Tibial artery (tissue), 4 donors: ENCODE results near the gene BNC2.

Source experiments
- DNase-seq, 2 donors: peaks; one replicate each; pipeline ENCODE4 v3.0.0-alpha.2; 2019
- H3K27ac ChIP-seq, 2 donors: fragments of 200-600 bp; sonication (generic) in 1 of 2; 1 replicate in 1 of 2; 2 replicates in 1 of 2; pipeline ENCODE4 v1.5.1; 2018 to 2019; ENCODE audit warnings: mild to moderate bottlenecking in 1 of 2
- H3K27me3 ChIP-seq, 2 donors: fragments of 200-600 bp; sonication (generic) in 1 of 2; one replicate each; pipeline versions ENCODE4 v1.5.1 to v1.6.0; 2016 to 2019
- H3K36me3 ChIP-seq, 3 donors: fragments of 200-600 bp; sonication (generic) in 2 of 3; one replicate each; pipeline ENCODE4 v1.5.1; 2016 to 2019; ENCODE audit warnings: mild to moderate bottlenecking in 2 of 3
- H3K4me1 ChIP-seq, 4 donors: fragments of 200-600 bp; sonication (generic) in 2 of 4; 1 replicate in 3 of 4; 2 replicates in 1 of 4; pipeline ENCODE4 v1.5.1; 2016 to 2019
- H3K4me3 ChIP-seq, 2 donors: fragments of 200-600 bp; sonication (generic) in 1 of 2; 1 replicate in 1 of 2; 2 replicates in 1 of 2; pipeline ENCODE4 v1.5.1; 2018 to 2019; ENCODE audit warnings: mild to moderate bottlenecking in 2 of 2
- H3K9me3 ChIP-seq, 3 donors: fragments of 200-600 bp; sonication (generic) in 1 of 3; one replicate each; pipeline ENCODE4 v1.5.1; 2016 to 2019
- CTCF ChIP-seq, 2 experiments: fragments of 200-600 bp in 1 of 2; fragments of 450-650 bp in 1 of 2; IDR thresholded peaks; one replicate each; pipeline ENCODE4 v1.5.1; 2017 to 2019; ENCODE audit warnings: antibody characterized with exemption in 2 of 2, mild to moderate bottlenecking in 1 of 2, moderate library complexity in 1 of 2
- intact Hi-C: fragments of 100-400 bp; cut with DNase I; formaldehyde crosslinking; loops from one replicate; pipeline ENCODE4 v1.15.0; 2023; ENCODE audit warnings: low total_unique reads

The BNC2 gene

GRCh38 chr9:16572005-16572734, 298.3 kb downstream of the BNC2 start:
- TF ChIP-seq CTCF (IDR thresholded peaks at IDR 0.05), result no peak
- Histone ChIP-seq H3K27me3 (no peaks in the 10 kb centered on the region), H3K4me1 (peaks cover 0 to 11% (median 2%) of the 10 kb centered on the region in 4 donors), H3K4me3 (no peak overlapping the region), H3K27ac (no peak overlapping the region), H3K9me3 (no peaks in the 10 kb centered on the region), H3K36me3 (no peaks in the 10 kb centered on the region)
- intact Hi-C loops, result no loop called here
- no peak for DNase-seq

GRCh38 chr9:16571127-16571802, 299.2 kb downstream of the BNC2 start:
- intact Hi-C loops, result no loop called here
- H3K27ac ChIP-seq, result no peak overlapping the region

GRCh38 chr9:16563446-16563845, 307.0 kb downstream of the BNC2 start:
- Histone ChIP-seq H3K36me3 (no peaks in the 10 kb centered on the region), H3K4me1 (no peaks in the 10 kb centered on the region), H3K27me3 (no peaks in the 10 kb centered on the region), H3K27ac (no peak overlapping the region), H3K4me3 (no peak overlapping the region), H3K9me3 (no peaks in the 10 kb centered on the region)
- no peak for TF ChIP-seq CTCF (IDR thresholded peaks at IDR 0.05)
- intact Hi-C loops, result no loop called here
- no peak for DNase-seq

More at GRCh38 chr9:16571127-16571802, 299.2 kb downstream of the BNC2 start:
- Histone ChIP-seq H3K27me3 (no peaks in the 10 kb centered on the region), H3K4me1 (peaks cover 0 to 11% (median 2%) of the 10 kb centered on the region in 4 donors), H3K36me3 (no peaks in the 10 kb centered on the region), H3K4me3 (no peak overlapping the region), H3K9me3 (no peaks in the 10 kb centered on the region)
- no peak for DNase-seq
- TF ChIP-seq CTCF (IDR thresholded peaks at IDR 0.05), result no peak

GRCh38 chr9:16561121-16561520, 309.3 kb downstream of the BNC2 start:
- H3K27ac ChIP-seq, result no peak overlapping the region
- no peaks in the 10 kb centered on the region for H3K36me3 ChIP-seq
- no peak for DNase-seq
- H3K4me1 ChIP-seq, result no peaks in the 10 kb centered on the region
- no peak for TF ChIP-seq CTCF (IDR thresholded peaks at IDR 0.05)
- intact Hi-C loops, result no loop called here
- no peak overlapping the region for H3K4me3 ChIP-seq
- no peaks in the 10 kb centered on the region for H3K27me3 ChIP-seq
- no peaks in the 10 kb centered on the region for H3K9me3 ChIP-seq

GRCh38 chr9:16559418-16560188, 310.9 kb downstream of the BNC2 start:
- intact Hi-C loops, result loop anchor here (10.0 kb wide), 1 partner anchor 65 kb away; no protein-coding TSS in a partner anchor
- H3K27me3 ChIP-seq, result no peaks in the 10 kb centered on the region

More at GRCh38 chr9:16559418-16560188, 310.9 kb downstream of the BNC2 start:
- TF ChIP-seq CTCF (IDR thresholded peaks at IDR 0.05), result no peak
- H3K4me3 ChIP-seq, result no peak overlapping the region
- no peak for DNase-seq
- no peaks in the 10 kb centered on the region for H3K9me3 ChIP-seq
- no peak overlapping the region for H3K27ac ChIP-seq
- H3K36me3 ChIP-seq, result no peaks in the 10 kb centered on the region
- H3K4me1 ChIP-seq, result no peaks in the 10 kb centered on the region
